CD14-positive monocyte (primary cell): ENCODE measurements around the gene KRT72. TPM values are rescaled to one million over a fixed set of nuclear protein-coding genes. Genes with fewer than 3 reads are reported as not detected.

ENCODE experiments used
- DNase-seq, 3 donors: peaks; one replicate each; pipeline ENCODE4 v3.0.0-alpha.2; 2011 to 2022
- H2AFZ ChIP-seq: 2 replicates; pipeline ENCODE4 v1.6.0; 2012; ENCODE audit warnings: mild to moderate bottlenecking, low read depth, low read length, inconsistent platforms; ENCODE audit not compliant: insufficient read depth, poor library complexity, severe bottlenecking
- H3K27ac ChIP-seq, 2 donors: 1 replicate in 1 of 2; 2 replicates in 1 of 2; pipeline ENCODE4 v1.5.1; 2012 to 2013; ENCODE audit warnings: low read length in 2 of 2, control low read depth in 1 of 2, inconsistent platforms in 1 of 2, low read depth in 1 of 2, mild to moderate bottlenecking in 1 of 2
- H3K27me3 ChIP-seq, 2 donors: one replicate each; pipeline versions ENCODE4 v1.6.0 to v1.6.1; 2011 to 2013; ENCODE audit warnings: low read length in 2 of 2; ENCODE audit not compliant: control insufficient read depth in 2 of 2, insufficient read depth in 2 of 2
- H3K36me3 ChIP-seq, 2 donors: replicated peaks in 1 of 2; 1 replicate in 1 of 2; 2 replicates in 1 of 2; pipeline versions ENCODE4 v1.5.1 to v1.6.1; 2012 to 2013; ENCODE audit warnings: low read length in 2 of 2, control low read depth in 1 of 2, inconsistent platforms in 1 of 2, mild to moderate bottlenecking in 1 of 2; ENCODE audit not compliant: insufficient read depth in 2 of 2, control insufficient read depth in 1 of 2
- H3K4me1 ChIP-seq, 2 donors: 1 replicate in 1 of 2; 2 replicates in 1 of 2; pipeline versions ENCODE4 v1.5.1 to v1.6.1; 2012 to 2013; ENCODE audit warnings: low read length in 2 of 2, control low read depth in 1 of 2, inconsistent platforms in 1 of 2, mild to moderate bottlenecking in 1 of 2, moderate library complexity in 1 of 2; ENCODE audit not compliant: insufficient read depth in 2 of 2, control insufficient read depth in 1 of 2
- H3K4me2 ChIP-seq: replicated peaks from 2 replicates; pipeline ENCODE3; 2012; ENCODE audit warnings: low read length, moderate library complexity, mild to moderate bottlenecking; ENCODE audit not compliant: poor library complexity, severe bottlenecking; ENCODE audit errors: extremely low read depth
- H3K4me3 ChIP-seq, 3 experiments: fragments of 200-600 bp in 1 of 3; sonication (generic) in 1 of 3; replicated peaks in 1 of 3; 1 replicate in 2 of 3; 2 replicates in 1 of 3; pipeline ENCODE4 v1.5.1; 2011 to 2013; ENCODE audit warnings: low read length in 3 of 3, mild to moderate bottlenecking in 3 of 3, control low read depth in 2 of 3, low read depth in 2 of 3, inconsistent platforms in 1 of 3, moderate library complexity in 1 of 3
- H3K79me2 ChIP-seq: 2 replicates; pipeline ENCODE4 v1.6.0; 2012; ENCODE audit warnings: mild to moderate bottlenecking, control low read depth, inconsistent platforms, low read length, moderate library complexity; ENCODE audit not compliant: insufficient read depth
- H3K9ac ChIP-seq: 2 replicates; pipeline ENCODE4 v1.6.0; 2017; ENCODE audit warnings: low read length, mild to moderate bottlenecking; ENCODE audit not compliant: insufficient read depth, poor library complexity, severe bottlenecking
- H3K9me3 ChIP-seq, 2 donors: replicated peaks in 1 of 2; 1 replicate in 1 of 2; 2 replicates in 1 of 2; pipeline versions ENCODE4 v1.5.1 to v1.6.1; 2012 to 2013; ENCODE audit warnings: low read length in 2 of 2, control low read depth in 1 of 2; ENCODE audit not compliant: control insufficient read depth in 1 of 2, insufficient read depth in 1 of 2
- H4K20me1 ChIP-seq: 2 replicates; pipeline ENCODE4 v1.6.0; 2012; ENCODE audit warnings: mild to moderate bottlenecking, low read length, control low read depth, moderate library complexity; ENCODE audit not compliant: insufficient read depth
- H3K27ac Mint-ChIP-seq, 7 donors: one replicate each; pipeline ENCODE4 v1.8.0; 2020; ENCODE audit warnings: mild to moderate bottlenecking in 7 of 7, mixed read lengths in 7 of 7, moderate library complexity in 6 of 7, inconsistent platforms in 2 of 7
- H3K27me3 Mint-ChIP-seq, 3 donors: one replicate each; pipeline ENCODE4 v1.8.0; 2021 to 2022; ENCODE audit warnings: low read depth in 3 of 3, mild to moderate bottlenecking in 3 of 3, mixed read lengths in 3 of 3, moderate library complexity in 3 of 3, inconsistent platforms in 1 of 3
- H3K36me3 Mint-ChIP-seq, 2 donors: one replicate each; pipeline ENCODE4 v1.8.0; 2020; ENCODE audit warnings: mixed read lengths in 2 of 2, inconsistent platforms in 1 of 2, mild to moderate bottlenecking in 1 of 2
- H3K4me1 Mint-ChIP-seq: one replicate; pipeline ENCODE4 v1.8.0; 2020; ENCODE audit warnings: mild to moderate bottlenecking, mixed read lengths
- H3K4me3 Mint-ChIP-seq, 2 donors: one replicate each; pipeline ENCODE4 v1.8.0; 2020; ENCODE audit warnings: mild to moderate bottlenecking in 2 of 2, mixed read lengths in 2 of 2, moderate library complexity in 1 of 2
- H3K9me3 Mint-ChIP-seq, 7 donors: one replicate each; pipeline ENCODE4 v1.8.0; 2020 to 2022; ENCODE audit warnings: mixed read lengths in 7 of 7, mild to moderate bottlenecking in 6 of 7, moderate library complexity in 6 of 7, inconsistent platforms in 2 of 7
- WGBS: methylation state at CpG from one replicate; pipeline ENCODE4 v1.1.5; 2013; ENCODE audit warnings: missing lambda C conversion rate; ENCODE audit not compliant: insufficient coverage; 5-methylcytosine and 5-hydroxymethylcytosine counted together
- intact Hi-C, 2 donors: fragments of 100-400 bp; cut with micrococcal nuclease; formaldehyde crosslinking; loops; one replicate each; pipeline versions ENCODE4 v1.15.0 to v1.15.1; 2023
- polyA plus RNA-seq, 3 donors: library from polyadenylated mRNA; depleted of rRNA in 1 of 3; unstranded in 2 of 3; stranded (reverse) in 1 of 3; fragments of 300-500 nt in 2 of 3; fragments of >200 nt in 1 of 3; fragmentation: Illumina TruSeq in 2 of 3; gene quantifications; 1 replicate in 2 of 3; 2 replicates in 1 of 3; pipeline ENCODE4 v1.2.3, GENCODE V29; 2012 to 2021
- TF ChIP-seq, protein P1 (sequence below): fragments of 200-600 bp; IDR thresholded peaks from one replicate; pipeline ENCODE4 v1.8.0; 2022; ENCODE audit warnings: antibody characterized with exemption, mild to moderate bottlenecking

Gene KRT72
- polyA plus RNA-seq, 3 donors = not detected

DNA sequence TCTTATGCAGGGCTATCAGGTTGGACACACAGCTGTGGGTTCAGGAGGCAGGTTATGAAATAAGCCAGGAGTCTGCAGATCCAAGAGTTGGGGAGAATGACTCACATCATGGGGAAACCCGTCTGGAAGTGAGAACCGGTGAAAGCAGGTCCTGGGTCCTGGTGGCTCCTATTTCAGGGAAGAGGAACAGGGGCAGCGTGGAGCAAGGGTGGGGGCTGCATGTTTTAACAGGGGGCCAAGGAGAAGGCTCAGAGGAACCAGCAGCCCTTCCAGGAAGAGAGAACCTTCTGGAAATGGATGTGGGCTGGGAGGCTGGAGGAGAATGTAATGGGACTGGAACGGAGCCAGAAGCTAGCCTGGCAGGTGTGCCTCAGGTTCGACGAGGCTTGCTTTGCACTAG, 19.8 kb downstream of the KRT72 start:
- H3K4me1 Mint-ChIP-seq = no peaks in the 10 kb centered on the region
- H3K27ac Mint-ChIP-seq = no peak overlapping the region

DNA sequence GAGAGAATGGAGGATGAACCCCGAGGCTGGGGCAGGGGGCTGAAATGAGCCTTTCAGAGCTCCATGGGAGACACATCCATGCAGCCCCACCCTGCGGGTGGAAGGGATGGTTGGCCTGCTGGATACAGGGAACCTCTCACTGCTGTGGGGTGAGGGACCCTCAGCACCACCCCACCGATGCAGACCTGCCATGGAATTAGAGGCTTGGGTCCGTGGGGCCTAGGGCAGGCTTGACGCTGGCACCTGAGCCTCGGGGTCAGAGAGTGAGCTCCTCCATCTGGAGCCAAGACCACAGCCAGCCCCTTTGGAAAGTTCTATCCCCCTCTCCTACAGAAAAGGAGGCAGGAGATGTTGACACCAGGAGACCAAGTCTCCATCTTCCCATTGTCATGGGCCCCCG, 20.2 kb downstream of the KRT72 start:
- no peak overlapping the region for H3K27ac Mint-ChIP-seq

More for the DNA sequence above, 19.8 kb downstream of the KRT72 start:
- no peaks in the 10 kb centered on the region for H3K36me3 ChIP-seq
- peak in 1 of 3 donors; percentile 12 for DNase-seq
- TF ChIP-seq, protein P1, sequence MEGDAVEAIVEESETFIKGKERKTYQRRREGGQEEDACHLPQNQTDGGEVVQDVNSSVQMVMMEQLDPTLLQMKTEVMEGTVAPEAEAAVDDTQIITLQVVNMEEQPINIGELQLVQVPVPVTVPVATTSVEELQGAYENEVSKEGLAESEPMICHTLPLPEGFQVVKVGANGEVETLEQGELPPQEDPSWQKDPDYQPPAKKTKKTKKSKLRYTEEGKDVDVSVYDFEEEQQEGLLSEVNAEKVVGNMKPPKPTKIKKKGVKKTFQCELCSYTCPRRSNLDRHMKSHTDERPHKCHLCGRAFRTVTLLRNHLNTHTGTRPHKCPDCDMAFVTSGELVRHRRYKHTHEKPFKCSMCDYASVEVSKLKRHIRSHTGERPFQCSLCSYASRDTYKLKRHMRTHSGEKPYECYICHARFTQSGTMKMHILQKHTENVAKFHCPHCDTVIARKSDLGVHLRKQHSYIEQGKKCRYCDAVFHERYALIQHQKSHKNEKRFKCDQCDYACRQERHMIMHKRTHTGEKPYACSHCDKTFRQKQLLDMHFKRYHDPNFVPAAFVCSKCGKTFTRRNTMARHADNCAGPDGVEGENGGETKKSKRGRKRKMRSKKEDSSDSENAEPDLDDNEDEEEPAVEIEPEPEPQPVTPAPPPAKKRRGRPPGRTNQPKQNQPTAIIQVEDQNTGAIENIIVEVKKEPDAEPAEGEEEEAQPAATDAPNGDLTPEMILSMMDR = no peak
- no peak overlapping the region for H3K9ac ChIP-seq
- H4K20me1 ChIP-seq = no peaks in the 10 kb centered on the region
- H2AFZ ChIP-seq = no peak overlapping the region
- Mint-ChIP-seq H3K27me3 (peaks cover 3 to 6% (median 6%) of the 10 kb centered on the region in 3 donors), H3K4me3 (no peak overlapping the region), H3K36me3 (no peaks in the 10 kb centered on the region), H3K9me3 (no peaks in the 10 kb centered on the region)
- intact Hi-C loops = loop anchor here in 1 of 2 donors (5.0 kb wide), 1 partner anchor 296 kb away; no protein-coding TSS in a partner anchor
- no peak overlapping the region for H3K27ac ChIP-seq
- no peaks in the 10 kb centered on the region for H3K27me3 ChIP-seq
- no peaks in the 10 kb centered on the region for H3K4me1 ChIP-seq
- WGBS = 66% methylated on average over 3 of the region's 6 CpGs
- H3K4me2 ChIP-seq = no peak overlapping the region
- H3K9me3 ChIP-seq = no peaks in the 10 kb centered on the region
- no peak overlapping the region for H3K4me3 ChIP-seq
- no peaks in the 10 kb centered on the region for H3K79me2 ChIP-seq

More for the DNA sequence above, 20.2 kb downstream of the KRT72 start:
- 87% methylated on average over 6 of the region's 7 CpGs for WGBS
- H3K27me3 ChIP-seq = no peaks in the 10 kb centered on the region
- H3K4me2 ChIP-seq = no peak overlapping the region
- no peak overlapping the region for H2AFZ ChIP-seq
- H3K79me2 ChIP-seq = no peaks in the 10 kb centered on the region
- no peak for DNase-seq
- no peak overlapping the region for H3K9ac ChIP-seq
- no peaks in the 10 kb centered on the region for H3K4me1 ChIP-seq
- TF ChIP-seq, protein P1 = no peak
- Mint-ChIP-seq H3K27me3 (peaks cover 3 to 7% (median 6%) of the 10 kb centered on the region in 3 donors), H3K36me3 (no peaks in the 10 kb centered on the region), H3K4me3 (no peak overlapping the region), H3K4me1 (no peaks in the 10 kb centered on the region), H3K9me3 (no peaks in the 10 kb centered on the region)
- intact Hi-C loops = loop anchor here in 1 of 2 donors (5.0 kb wide), 1 partner anchor 296 kb away; no protein-coding TSS in a partner anchor
- no peaks in the 10 kb centered on the region for H3K36me3 ChIP-seq
- H3K9me3 ChIP-seq = no peaks in the 10 kb centered on the region
- no peak overlapping the region for H3K4me3 ChIP-seq
- H4K20me1 ChIP-seq = no peaks in the 10 kb centered on the region
- no peak overlapping the region for H3K27ac ChIP-seq
